Tibial nerve (tissue), 4 donors: Measurements from ENCODE around the gene KANSL1L. TPM values are rescaled to one million over a fixed set of nuclear protein-coding genes. Genes with fewer than 3 reads are reported as not detected.

ENCODE experiments used
- DNase-seq, 2 donors: peaks; one replicate each; pipeline ENCODE4 v3.0.0-alpha.2; 2019; ENCODE audit warnings: low spot score in 2 of 2
- H3K27ac ChIP-seq, 4 donors: fragments of 200-600 bp; sonication (generic) in 3 of 4; one replicate each; pipeline ENCODE4 v1.5.1; 2017 to 2019; ENCODE audit warnings: mild to moderate bottlenecking in 1 of 4
- H3K27me3 ChIP-seq, 2 donors: fragments of 200-600 bp; sonication (generic) in 1 of 2; one replicate each; pipeline versions ENCODE4 v1.5.1 to v1.6.0; 2017 to 2019
- H3K36me3 ChIP-seq, 3 donors: fragments of 200-600 bp; sonication (generic); one replicate each; pipeline ENCODE4 v1.5.1; 2018 to 2019
- H3K4me1 ChIP-seq, 4 donors: fragments of 200-600 bp; sonication (generic) in 3 of 4; one replicate each; pipeline ENCODE4 v1.5.1; 2017 to 2019
- H3K4me3 ChIP-seq, 4 donors: fragments of 200-600 bp; sonication (generic) in 3 of 4; one replicate each; pipeline ENCODE4 v1.5.1; 2017 to 2019; ENCODE audit warnings: mild to moderate bottlenecking in 1 of 4, moderate library complexity in 1 of 4
- H3K9me3 ChIP-seq, 4 donors: fragments of 200-600 bp; sonication (generic) in 3 of 4; one replicate each; pipeline ENCODE4 v1.5.1; 2017 to 2019
- CTCF ChIP-seq, 5 experiments: fragments of 200-600 bp in 3 of 5; fragments of 450-650 bp in 2 of 5; sonication (generic) in 3 of 5; IDR thresholded peaks; one replicate each; pipeline ENCODE4 v1.5.1; 2016 to 2019; ENCODE audit warnings: antibody characterized with exemption in 5 of 5, mild to moderate bottlenecking in 3 of 5, moderate library complexity in 2 of 5
- EP300 ChIP-seq, 2 donors: sonication (generic); formaldehyde crosslinking; IDR thresholded peaks; one replicate each; pipeline ENCODE4 v1.6.1; 2017; ENCODE audit warnings: antibody characterized with exemption in 2 of 2, mild to moderate bottlenecking in 1 of 2
- POLR2A ChIP-seq, 2 donors: fragments of 450-650 bp; IDR thresholded peaks; one replicate each; pipeline ENCODE4 v1.6.1; 2017; ENCODE audit warnings: antibody characterized with exemption in 2 of 2, mild to moderate bottlenecking in 2 of 2, moderate library complexity in 2 of 2
- WGBS, 2 donors: methylation state at CpG; one replicate each; pipeline ENCODE4 v1.1.5; 2018; 5-methylcytosine and 5-hydroxymethylcytosine counted together
- total RNA-seq, 4 donors: library from RNA; depleted of rRNA; stranded (reverse); fragments of >200 nt; gene quantifications; one replicate each; pipeline ENCODE4 v1.1.0, GENCODE V29; 2016

Gene KANSL1L
- total RNA-seq, 4 donors from 2014 or later: 87.0 to 141 (median 111) TPM

- no peaks in the 10 kb centered on the region for H3K9me3 ChIP-seq
- H3K4me3 ChIP-seq: no peak overlapping the region
- no peaks in the 10 kb centered on the region for H3K27me3 ChIP-seq
- H3K36me3 ChIP-seq: no peaks in the 10 kb centered on the region
- TF ChIP-seq CTCF (IDR thresholded peaks at IDR 0.05) (no peak), EP300 (IDR thresholded peaks at IDR 0.05) (no peak), POLR2A (IDR thresholded peaks at IDR 0.05) (no peak)
- DNase-seq: no peak
- no peaks in the 10 kb centered on the region for H3K4me1 ChIP-seq
- WGBS, 2 donors: 87 to 94% methylated on average over 9 of the region's 9 CpGs
- H3K27ac ChIP-seq: no peak overlapping the region
Observed at GRCh38 chr2:209993968-209994367, 177.2 kb downstream of the KANSL1L start.

GRCh38 chr2:209990838-209991237 is 180.4 kb downstream of the KANSL1L start:
- Histone ChIP-seq H3K27ac (no peak overlapping the region), H3K9me3 (no peaks in the 10 kb centered on the region), H3K4me1 (no peaks in the 10 kb centered on the region), H3K36me3 (no peaks in the 10 kb centered on the region), H3K4me3 (no peak overlapping the region), H3K27me3 (no peaks in the 10 kb centered on the region)
- TF ChIP-seq POLR2A (IDR thresholded peaks at IDR 0.05): no peak
- TF ChIP-seq EP300 (IDR thresholded peaks at IDR 0.05): no peak
- TF ChIP-seq CTCF (IDR thresholded peaks at IDR 0.05): no peak
- WGBS, 2 donors: 78 to 79% methylated on average over 2 of the region's 2 CpGs
- DNase-seq: no peak

- Histone ChIP-seq H3K36me3 (no peaks in the 10 kb centered on the region), H3K27me3 (no peaks in the 10 kb centered on the region)
- 77 to 80% methylated on average over 4 of the region's 4 CpGs for WGBS, 2 donors
Observed at GRCh38 chr2:209988010-209988409, 183.2 kb downstream of the KANSL1L start.

GRCh38 chr2:209986415-209986814 is 184.8 kb downstream of the KANSL1L start:
- no peaks in the 10 kb centered on the region for H3K4me1 ChIP-seq
- H3K36me3 ChIP-seq: no peaks in the 10 kb centered on the region
- no peaks in the 10 kb centered on the region for H3K27me3 ChIP-seq
- TF ChIP-seq CTCF (IDR thresholded peaks at IDR 0.05): no peak
- no peak for TF ChIP-seq POLR2A (IDR thresholded peaks at IDR 0.05)
- TF ChIP-seq EP300 (IDR thresholded peaks at IDR 0.05): no peak
- DNase-seq: no peak
- 70 to 92% methylated on average over 2 of the region's 2 CpGs for WGBS, 2 donors
- H3K9me3 ChIP-seq: no peaks in the 10 kb centered on the region
- no peak overlapping the region for H3K4me3 ChIP-seq
- H3K27ac ChIP-seq: no peak overlapping the region

More at GRCh38 chr2:209988010-209988409, 183.2 kb downstream of the KANSL1L start:
- DNase-seq: no peak
- no peak overlapping the region for H3K4me3 ChIP-seq
- H3K9me3 ChIP-seq: no peaks in the 10 kb centered on the region
- TF ChIP-seq POLR2A (IDR thresholded peaks at IDR 0.05) (no peak), EP300 (IDR thresholded peaks at IDR 0.05) (no peak), CTCF (IDR thresholded peaks at IDR 0.05) (no peak)
- no peak overlapping the region for H3K27ac ChIP-seq
- no peaks in the 10 kb centered on the region for H3K4me1 ChIP-seq

- H3K27me3 ChIP-seq: no peaks in the 10 kb centered on the region
- H3K36me3 ChIP-seq: no peaks in the 10 kb centered on the region
- no peak overlapping the region for H3K27ac ChIP-seq
- H3K9me3 ChIP-seq: no peaks in the 10 kb centered on the region
- TF ChIP-seq POLR2A (IDR thresholded peaks at IDR 0.05) (no peak), EP300 (IDR thresholded peaks at IDR 0.05) (no peak), CTCF (IDR thresholded peaks at IDR 0.05) (no peak)
- WGBS, 2 donors: 61 to 65% methylated on average over 3 of the region's 3 CpGs
- no peak overlapping the region for H3K4me3 ChIP-seq
- DNase-seq: no peak
- no peaks in the 10 kb centered on the region for H3K4me1 ChIP-seq
Observed at GRCh38 chr2:209985874-209986273, 185.3 kb downstream of the KANSL1L start.
